Stimulated activated naive CD8-positive, alpha-beta T cell treated with anti-CD3 and anti-CD28 coated beads, Interleukin-15, Interleukin-2, amounts not matched to agents 100 ng/mL and 50 ng/mL, for 24 hours (primary cell): Measurements from ENCODE around the gene SMDT1.
"Not testable (repeated sequence)": the region's sequence is repeated elsewhere in the genome, so short reads cannot be mapped to it uniquely, and the experiment has no call there.

Source experiments
- H3K27ac Mint-ChIP-seq: one replicate; pipeline ENCODE4 v1.8.0; 2021; ENCODE audit warnings: mild to moderate bottlenecking, mixed read lengths
- H3K27me3 Mint-ChIP-seq: one replicate; pipeline ENCODE4 v1.8.0; 2021; ENCODE audit warnings: mixed read lengths
- H3K36me3 Mint-ChIP-seq: one replicate; pipeline ENCODE4 v1.8.0; 2021; ENCODE audit warnings: low read depth, mixed read lengths
- H3K4me1 Mint-ChIP-seq: one replicate; pipeline ENCODE4 v1.8.0; 2021; ENCODE audit warnings: low read depth, mixed read lengths
- H3K4me3 Mint-ChIP-seq: one replicate; pipeline ENCODE4 v1.8.0; 2021; ENCODE audit warnings: mild to moderate bottlenecking, mixed read lengths
- H3K9me3 Mint-ChIP-seq: one replicate; pipeline ENCODE4 v1.8.0; 2021; ENCODE audit warnings: mixed read lengths

Gene SMDT1

GRCh38 chr22:42066126-42066761 lies 13.3 kb upstream of the SMDT1 start:
- peaks cover 10% of the 10 kb centered on the region for H3K4me1 Mint-ChIP-seq
- no peaks in the 10 kb centered on the region for H3K9me3 Mint-ChIP-seq
- H3K27me3 Mint-ChIP-seq: no peaks in the 10 kb centered on the region
- no peak overlapping the region for H3K27ac Mint-ChIP-seq
- H3K36me3 Mint-ChIP-seq: peaks cover 14% of the 10 kb centered on the region
- no peak overlapping the region for H3K4me3 Mint-ChIP-seq

- Mint-ChIP-seq H3K36me3 (peaks cover 14% of the 10 kb centered on the region), H3K4me3 (no peak overlapping the region), H3K4me1 (peaks cover 16% of the 10 kb centered on the region), H3K27me3 (no peaks in the 10 kb centered on the region), H3K9me3 (no peaks in the 10 kb centered on the region), H3K27ac (no peak overlapping the region)
Measured at GRCh38 chr22:42066937-42067336, 12.6 kb upstream of the SMDT1 start.

GRCh38 chr22:42067671-42068251 lies 11.7 kb upstream of the SMDT1 start:
- H3K36me3 Mint-ChIP-seq: peaks cover 14% of the 10 kb centered on the region
- H3K27me3 Mint-ChIP-seq: no peaks in the 10 kb centered on the region

GRCh38 chr22:42068291-42068690 lies 11.2 kb upstream of the SMDT1 start:
- Mint-ChIP-seq H3K36me3 (peaks cover 14% of the 10 kb centered on the region), H3K27me3 (no peaks in the 10 kb centered on the region), H3K9me3 (no peaks in the 10 kb centered on the region), H3K4me1 (peaks cover 19% of the 10 kb centered on the region), H3K27ac (no peak overlapping the region), H3K4me3 (no peak overlapping the region)

More at GRCh38 chr22:42067671-42068251, 11.7 kb upstream of the SMDT1 start:
- H3K4me3 Mint-ChIP-seq: no peak overlapping the region
- no peak overlapping the region for H3K27ac Mint-ChIP-seq
- peaks cover 16% of the 10 kb centered on the region for H3K4me1 Mint-ChIP-seq
- no peaks in the 10 kb centered on the region for H3K9me3 Mint-ChIP-seq

GRCh38 chr22:42069801-42070516 lies 9.5 kb upstream of the SMDT1 start:
- Mint-ChIP-seq H3K4me3 (peak overlapping the region; percentile 88), H3K27me3 (no peaks in the 10 kb centered on the region)

GRCh38 chr22:42070517-42071422 lies 8.7 kb upstream of the SMDT1 start, which contains the start of gene NAGA:
NAGA (minus strand) TSS chr22:42070812; CDS start chr22:42070297, 515 bp downstream.
- no peaks in the 10 kb centered on the region for H3K27me3 Mint-ChIP-seq
- peaks cover 5% of the 10 kb centered on the region for H3K36me3 Mint-ChIP-seq
- H3K27ac Mint-ChIP-seq: peak within 1 kb of the TSS; percentile 90

More at GRCh38 chr22:42069801-42070516, 9.5 kb upstream of the SMDT1 start:
- Mint-ChIP-seq H3K9me3 (no peaks in the 10 kb centered on the region), H3K36me3 (peaks cover 12% of the 10 kb centered on the region), H3K4me1 (peaks cover 25% of the 10 kb centered on the region), H3K27ac (peak overlapping the region; percentile 90)

GRCh38 chr22:42071508-42071907 lies 8.0 kb upstream of the SMDT1 start:
- H3K9me3 Mint-ChIP-seq, H3K27me3 Mint-ChIP-seq, H3K36me3 Mint-ChIP-seq, H3K27ac Mint-ChIP-seq: not testable (repeated sequence)
- H3K4me3 Mint-ChIP-seq: peak overlapping the region; percentile 88
- peaks cover 25% of the 10 kb centered on the region for H3K4me1 Mint-ChIP-seq

More at GRCh38 chr22:42070517-42071422, 8.7 kb upstream of the SMDT1 start, which contains the start of gene NAGA:
- Mint-ChIP-seq H3K9me3 (no peaks in the 10 kb centered on the region), H3K4me1 (peaks cover 25% of the 10 kb centered on the region), H3K4me3 (peak within 1 kb of the TSS; percentile 88)

- H3K4me3 Mint-ChIP-seq: peak overlapping the region; percentile 0
- H3K4me1 Mint-ChIP-seq: peaks cover 25% of the 10 kb centered on the region
- peak overlapping the region; percentile 13 for H3K27ac Mint-ChIP-seq
- H3K27me3 Mint-ChIP-seq: no peaks in the 10 kb centered on the region
- H3K36me3 Mint-ChIP-seq: no peaks in the 10 kb centered on the region
- no peaks in the 10 kb centered on the region for H3K9me3 Mint-ChIP-seq
Measured at GRCh38 chr22:42072606-42073330, 6.7 kb upstream of the SMDT1 start.

- peak overlapping the region; percentile 63 for H3K27ac Mint-ChIP-seq
- peaks cover 25% of the 10 kb centered on the region for H3K4me1 Mint-ChIP-seq
- no peaks in the 10 kb centered on the region for H3K27me3 Mint-ChIP-seq
- H3K9me3 Mint-ChIP-seq: no peaks in the 10 kb centered on the region
- no peaks in the 10 kb centered on the region for H3K36me3 Mint-ChIP-seq
- H3K4me3 Mint-ChIP-seq: peak overlapping the region; percentile 64
Measured at GRCh38 chr22:42073621-42074041, 5.9 kb upstream of the SMDT1 start.

- Mint-ChIP-seq H3K36me3 (no peaks in the 10 kb centered on the region), H3K4me1 (peaks cover 32% of the 10 kb centered on the region)
Measured at GRCh38 chr22:42074132-42074811, 5.2 kb upstream of the SMDT1 start, which contains the start of gene PHETA2. PHETA2 (plus strand) TSS chr22:42074248; CDS start chr22:42077294, 3,046 bp downstream.

GRCh38 chr22:42074846-42075676 lies 4.4 kb upstream of the SMDT1 start:
- Mint-ChIP-seq H3K9me3 (no peaks in the 10 kb centered on the region), H3K4me3 (peak overlapping the region; percentile 17), H3K4me1 (peaks cover 35% of the 10 kb centered on the region), H3K36me3 (no peaks in the 10 kb centered on the region), H3K27ac (peak overlapping the region; percentile 67), H3K27me3 (no peaks in the 10 kb centered on the region)

More at GRCh38 chr22:42074132-42074811, 5.2 kb upstream of the SMDT1 start, which contains the start of gene PHETA2:
- Mint-ChIP-seq H3K27me3 (no peaks in the 10 kb centered on the region), H3K9me3 (no peaks in the 10 kb centered on the region), H3K4me3 (peak within 1 kb of the TSS; percentile 64), H3K27ac (peak within 1 kb of the TSS; percentile 67)

GRCh38 chr22:42076764-42077485 lies 2.6 kb upstream of the SMDT1 start:
- Mint-ChIP-seq H3K27ac (no peak overlapping the region), H3K27me3 (no peaks in the 10 kb centered on the region), H3K9me3 (no peaks in the 10 kb centered on the region), H3K4me3 (no peak overlapping the region), H3K4me1 (peaks cover 36% of the 10 kb centered on the region), H3K36me3 (peaks cover 4% of the 10 kb centered on the region)
